GM13977 (cell line): ENCODE results near the gene ASS1.

ENCODE experiments used
- DNase-seq: peaks from one replicate; pipeline ENCODE4 v3.0.0; 2012; ENCODE audit warnings: low spot score
- CTCF ChIP-seq: IDR thresholded peaks from 2 replicates; pipeline ENCODE4 v1.5.1; 2012; ENCODE audit warnings: mild to moderate bottlenecking, control low read depth; ENCODE audit not compliant: insufficient read depth; ENCODE audit errors: extremely low read depth, missing control alignments
- in situ Hi-C: fragments of 300-500 bp; cut with MboI; formaldehyde crosslinking; loops from one replicate; pipeline ENCODE4 v1.12.0; 2022; ENCODE audit warnings: low sequenced_read_pairs, low pct_unique_long_range_greater_than_20kb, mixed read lengths, inconsistent platforms; ENCODE audit not compliant: unreplicated experiment

The ASS1 gene

GRCh38 chr9:130548103-130548502, 103.3 kb downstream of the ASS1 start:
- DNase-seq: no peak
- no peak for TF ChIP-seq CTCF
- in situ Hi-C loops: no loop called here

- in situ Hi-C loops: no loop called here
- TF ChIP-seq CTCF: no peak
- DNase-seq: no peak
These were observed 104.5 kb downstream of the ASS1 start for GRCh38 chr9:130549093-130549735.
